SK-N-SH treated with all-trans-retinoic acid at 6 μM for 48 hours (cell line): ENCODE data around the gene VSIG10L.

Experiments used
- CSDC2 ChIP-seq: fragments of 250-450 bp; sonication (Bioruptor Pico); IDR thresholded peaks from 2 replicates; pipeline ENCODE4 v1.5.0; 2020; ENCODE audit warnings: mild to moderate bottlenecking, moderate library complexity
- ESRRG ChIP-seq: fragments of 250-450 bp; sonication (Bioruptor Pico); IDR thresholded peaks from 2 replicates; pipeline ENCODE4 v1.6.1; 2021; ENCODE audit warnings: mild to moderate bottlenecking
- GLIS3 ChIP-seq: fragments of 250-450 bp; sonication (Bioruptor Pico); IDR thresholded peaks from 2 replicates; pipeline ENCODE4 v1.5.0; 2020; ENCODE audit warnings: mild to moderate bottlenecking, moderate library complexity
- ISL1 ChIP-seq: fragments of 250-450 bp; sonication (Bioruptor Pico); IDR thresholded peaks from 2 replicates; pipeline ENCODE4 v2.1.2; 2022; ENCODE audit warnings: mild to moderate bottlenecking, moderate library complexity
- OSR1 ChIP-seq: fragments of 250-450 bp; sonication (Bioruptor Pico); IDR thresholded peaks from 2 replicates; pipeline ENCODE4 v1.8.0; 2022; ENCODE audit warnings: moderate library complexity, mild to moderate bottlenecking, inconsistent platforms
- PPARA ChIP-seq: fragments of 250-450 bp; sonication (Bioruptor Pico); IDR thresholded peaks from 2 replicates; pipeline ENCODE4 v1.5.0; 2020; ENCODE audit warnings: mild to moderate bottlenecking, borderline replicate concordance
- RARB ChIP-seq: fragments of 250-450 bp; sonication (Bioruptor Pico); IDR thresholded peaks from 2 replicates; pipeline ENCODE4 v1.8.0; 2021; ENCODE audit warnings: mild to moderate bottlenecking, moderate library complexity
- SNAI2 ChIP-seq: fragments of 250-450 bp; sonication (Bioruptor Pico); IDR thresholded peaks from 2 replicates; pipeline ENCODE4 v1.5.0; 2020; ENCODE audit warnings: mild to moderate bottlenecking, moderate library complexity
- TCF4 ChIP-seq: fragments of 250-450 bp; sonication (Bioruptor Pico); IDR thresholded peaks from 2 replicates; pipeline ENCODE4 v1.8.0; 2021; ENCODE audit warnings: mild to moderate bottlenecking, moderate library complexity, borderline replicate concordance
- ZFP3 ChIP-seq: fragments of 250-450 bp; sonication (Bioruptor Pico); IDR thresholded peaks from 2 replicates; pipeline ENCODE4 v1.5.0; 2020; ENCODE audit warnings: mild to moderate bottlenecking, moderate library complexity
- ZFP30 ChIP-seq: fragments of 450-650 bp; formaldehyde crosslinking; IDR thresholded peaks from 2 replicates; pipeline ENCODE4 v1.5.0; 2022; ENCODE audit warnings: mild to moderate bottlenecking, moderate library complexity
- ZNF565 ChIP-seq: fragments of 450-650 bp; formaldehyde crosslinking; conservative IDR thresholded peaks from 2 replicates; pipeline ENCODE4 v1.5.0; 2020; ENCODE audit warnings: low read depth, mild to moderate bottlenecking, moderate library complexity
- ZNF70 ChIP-seq: fragments of 450-650 bp; formaldehyde crosslinking; IDR thresholded peaks from 2 replicates; pipeline ENCODE4 v1.5.0; 2020; ENCODE audit warnings: mild to moderate bottlenecking, moderate library complexity
- TF ChIP-seq, protein P1 (sequence below): fragments of 250-450 bp; sonication (Bioruptor Pico); IDR thresholded peaks from 2 replicates; pipeline ENCODE4 v1.8.0; 2020; ENCODE audit warnings: mild to moderate bottlenecking, moderate library complexity, borderline replicate concordance

DNA sequence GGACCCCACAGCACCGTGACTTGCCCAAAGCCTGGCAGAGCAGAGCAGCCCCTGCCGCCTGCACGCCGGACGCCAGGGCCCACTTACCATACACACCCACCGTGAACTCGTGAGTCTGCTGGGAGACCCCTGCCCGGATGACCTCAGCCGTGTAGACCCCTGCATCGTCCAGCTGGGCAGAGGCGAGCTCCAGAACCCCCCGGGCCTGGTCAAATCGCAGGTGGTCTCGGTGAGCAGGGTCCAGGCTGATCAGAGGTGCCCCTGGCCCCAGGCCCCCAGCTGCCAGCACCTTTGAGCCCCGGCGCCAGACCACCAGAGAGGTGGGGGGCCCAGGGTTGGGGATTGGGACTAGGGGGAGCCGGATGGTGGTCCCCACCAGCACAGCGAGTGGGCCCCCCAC lies 873 bp downstream of the VSIG10L start:
- TF ChIP-seq OSR1 (CRISPR knock-in tag) (no peak), ZFP3 (CRISPR knock-in tag) (no peak), PPARA (no peak), ISL1 (CRISPR knock-in tag) (no peak), ZFP30 (CRISPR knock-in tag) (no peak), SNAI2 (CRISPR knock-in tag) (no peak), GLIS3 (no peak), CSDC2 (CRISPR knock-in tag) (no peak), ZNF70 (CRISPR knock-in tag) (no peak), RARB (no peak), ESRRG (no peak), TCF4 (no peak), ZNF565 (CRISPR knock-in tag) (no peak)
- TF ChIP-seq, protein P1, sequence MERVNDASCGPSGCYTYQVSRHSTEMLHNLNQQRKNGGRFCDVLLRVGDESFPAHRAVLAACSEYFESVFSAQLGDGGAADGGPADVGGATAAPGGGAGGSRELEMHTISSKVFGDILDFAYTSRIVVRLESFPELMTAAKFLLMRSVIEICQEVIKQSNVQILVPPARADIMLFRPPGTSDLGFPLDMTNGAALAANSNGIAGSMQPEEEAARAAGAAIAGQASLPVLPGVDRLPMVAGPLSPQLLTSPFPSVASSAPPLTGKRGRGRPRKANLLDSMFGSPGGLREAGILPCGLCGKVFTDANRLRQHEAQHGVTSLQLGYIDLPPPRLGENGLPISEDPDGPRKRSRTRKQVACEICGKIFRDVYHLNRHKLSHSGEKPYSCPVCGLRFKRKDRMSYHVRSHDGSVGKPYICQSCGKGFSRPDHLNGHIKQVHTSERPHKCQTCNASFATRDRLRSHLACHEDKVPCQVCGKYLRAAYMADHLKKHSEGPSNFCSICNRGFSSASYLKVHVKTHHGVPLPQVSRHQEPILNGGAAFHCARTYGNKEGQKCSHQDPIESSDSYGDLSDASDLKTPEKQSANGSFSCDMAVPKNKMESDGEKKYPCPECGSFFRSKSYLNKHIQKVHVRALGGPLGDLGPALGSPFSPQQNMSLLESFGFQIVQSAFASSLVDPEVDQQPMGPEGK: no peak
